NCI-H2227 (cell line): ENCODE data around the gene CCDC50.

Experiments
- DNase-seq: peaks from one replicate; lab custom pipeline; 2025; ENCODE audit not compliant: unreplicated experiment; lab: John Stamatoyannopoulos, UW

The CCDC50 gene

GRCh38 chr3:191415566-191415965 is 86.4 kb downstream of the CCDC50 start:
- DNase-seq = no peak

- DNase-seq = no peak
Observed at GRCh38 chr3:191417457-191417729, 88.2 kb downstream of the CCDC50 start.

- no peak for DNase-seq
Observed at GRCh38 chr3:191420771-191421170, 91.6 kb downstream of the CCDC50 start.

GRCh38 chr3:191424881-191425280 is 95.7 kb downstream of the CCDC50 start:
- DNase-seq = peak; percentile 24

GRCh38 chr3:191425322-191425734 is 96.1 kb downstream of the CCDC50 start:
- peak; percentile 86 for DNase-seq

- no peak for DNase-seq
Observed at GRCh38 chr3:191426311-191426710, 97.1 kb downstream of the CCDC50 start.

- no peak for DNase-seq
Observed at GRCh38 chr3:191428177-191428576, 99.0 kb downstream of the CCDC50 start.

- no peak for DNase-seq
Observed at GRCh38 chr3:191430103-191430502, 100.9 kb downstream of the CCDC50 start.

GRCh38 chr3:191431160-191431822 is 102.1 kb downstream of the CCDC50 start:
- DNase-seq = no peak

- DNase-seq = no peak
Observed at GRCh38 chr3:191432162-191432561, 103.0 kb downstream of the CCDC50 start.

- DNase-seq = no peak
Observed at GRCh38 chr3:191434024-191434423, 104.8 kb downstream of the CCDC50 start.

GRCh38 chr3:191435981-191436380 is 106.8 kb downstream of the CCDC50 start:
- no peak for DNase-seq

- DNase-seq = no peak
Observed at GRCh38 chr3:191438150-191438814, 109.1 kb downstream of the CCDC50 start.

GRCh38 chr3:191440532-191440931 is 111.3 kb downstream of the CCDC50 start:
- DNase-seq = no peak

GRCh38 chr3:191441687-191442086 is 112.5 kb downstream of the CCDC50 start:
- no peak for DNase-seq

GRCh38 chr3:191444569-191444968 is 115.4 kb downstream of the CCDC50 start:
- DNase-seq = no peak
